ENCODE measurements around the gene KRT85.
"Not testable (repeated sequence)": the region's sequence is repeated elsewhere in the genome, so short reads cannot be mapped to it uniquely, and the experiment has no call there.

The KRT85 gene

GRCh38 chr12:52323416-52324152 lies 43.7 kb downstream of the KRT85 start:
- DNase-seq (ENCODE audit: low spot score), result no peak

GRCh38 chr12:52323001-52323400 lies 44.3 kb downstream of the KRT85 start:
- no peak for DNase-seq (ENCODE audit: low spot score)

- no peak for DNase-seq (ENCODE audit: low spot score)
Measured at GRCh38 chr12:52322069-52322468, 45.2 kb downstream of the KRT85 start.

- DNase-seq (ENCODE audit: low spot score), result no peak
Measured at GRCh38 chr12:52321418-52321817, 45.9 kb downstream of the KRT85 start.

GRCh38 chr12:52320784-52321400 lies 46.4 kb downstream of the KRT85 start, which contains the start of gene KRT83:
Gene KRT83, minus strand, starts transcription at chr12:52321398. Its CDS starts 63 bp downstream, at chr12:52321335.
- DNase-seq (ENCODE audit: low spot score), result no peak

GRCh38 chr12:52319097-52319496 lies 48.2 kb downstream of the KRT85 start:
- DNase-seq (ENCODE audit: low spot score), result no peak

- DNase-seq (ENCODE audit: low spot score), result no peak
Measured at GRCh38 chr12:52318241-52318990, 48.9 kb downstream of the KRT85 start.

- DNase-seq (ENCODE audit: low spot score), result no peak
Measured at GRCh38 chr12:52317468-52318052, 49.7 kb downstream of the KRT85 start.

- no peak for DNase-seq (ENCODE audit: low spot score)
Measured at GRCh38 chr12:52316701-52317100, 50.6 kb downstream of the KRT85 start.

GRCh38 chr12:52316290-52316689 lies 51.0 kb downstream of the KRT85 start:
- no peak for DNase-seq (ENCODE audit: low spot score)

GRCh38 chr12:52315721-52316120 lies 51.6 kb downstream of the KRT85 start:
- DNase-seq (ENCODE audit: low spot score), result not testable (repeated sequence)

- no peak for DNase-seq (ENCODE audit: low spot score)
Measured at GRCh38 chr12:52314511-52314910, 52.8 kb downstream of the KRT85 start.

GRCh38 chr12:52313926-52314325 lies 53.4 kb downstream of the KRT85 start:
- DNase-seq (ENCODE audit: low spot score), result no peak

GRCh38 chr12:52313461-52313860 lies 53.8 kb downstream of the KRT85 start:
- no peak for DNase-seq (ENCODE audit: low spot score)

- no peak for DNase-seq (ENCODE audit: low spot score)
Measured at GRCh38 chr12:52312086-52312485, 55.2 kb downstream of the KRT85 start.

GRCh38 chr12:52311285-52311648 lies 56.0 kb downstream of the KRT85 start:
- peak; percentile 43 for DNase-seq (ENCODE audit: low spot score)

- DNase-seq (ENCODE audit: low spot score), result peak; percentile 78
Measured at GRCh38 chr12:52310622-52311284, 56.5 kb downstream of the KRT85 start.

All from AG08396 (cell line).